NCI-H82 treated with DMSO at 0.1 percent for 48 hours (cell line): Measurements from ENCODE around the gene CACNA2D1.

Experiments used
- DNase-seq: peaks from one replicate; lab custom pipeline; 2025; ENCODE audit not compliant: unreplicated experiment; lab: John Stamatoyannopoulos, UW

Gene CACNA2D1

GRCh38 chr7:82126576-82126975 lies 317.0 kb downstream of the CACNA2D1 start:
- no peak for DNase-seq

- no peak for DNase-seq
Observed at GRCh38 chr7:82124445-82124844, 319.1 kb downstream of the CACNA2D1 start.

- no peak for DNase-seq
Observed at GRCh38 chr7:82122275-82122674, 321.3 kb downstream of the CACNA2D1 start.

- DNase-seq = peak; percentile 38
Observed at GRCh38 chr7:82114237-82114636, 329.3 kb downstream of the CACNA2D1 start.

- DNase-seq = peak; percentile 36
Observed at GRCh38 chr7:82110146-82110840, 333.3 kb downstream of the CACNA2D1 start.

GRCh38 chr7:82109288-82109687 lies 334.3 kb downstream of the CACNA2D1 start:
- no peak for DNase-seq

GRCh38 chr7:82106201-82106600 lies 337.4 kb downstream of the CACNA2D1 start:
- DNase-seq = no peak

GRCh38 chr7:82105463-82105862 lies 338.1 kb downstream of the CACNA2D1 start:
- no peak for DNase-seq

GRCh38 chr7:82098414-82098813 lies 345.2 kb downstream of the CACNA2D1 start:
- no peak for DNase-seq

GRCh38 chr7:82091126-82091684 lies 352.4 kb downstream of the CACNA2D1 start:
- DNase-seq = peak; percentile 100

GRCh38 chr7:82087099-82087498 lies 356.5 kb downstream of the CACNA2D1 start:
- DNase-seq = no peak

GRCh38 chr7:82085116-82085515 lies 358.5 kb downstream of the CACNA2D1 start:
- DNase-seq = no peak

GRCh38 chr7:82081644-82082224 lies 361.8 kb downstream of the CACNA2D1 start:
- no peak for DNase-seq

GRCh38 chr7:82080254-82080927 lies 363.2 kb downstream of the CACNA2D1 start:
- DNase-seq = no peak

- DNase-seq = no peak
Observed at GRCh38 chr7:82079527-82079926, 364.1 kb downstream of the CACNA2D1 start.

GRCh38 chr7:82078807-82079206 lies 364.8 kb downstream of the CACNA2D1 start:
- no peak for DNase-seq

- no peak for DNase-seq
Observed at GRCh38 chr7:82071468-82071867, 372.1 kb downstream of the CACNA2D1 start.

GRCh38 chr7:82067628-82068264 lies 375.8 kb downstream of the CACNA2D1 start:
- DNase-seq = no peak

- DNase-seq = no peak
Observed at GRCh38 chr7:82057476-82057875, 386.1 kb downstream of the CACNA2D1 start.

GRCh38 chr7:82056282-82056681 lies 387.3 kb downstream of the CACNA2D1 start:
- no peak for DNase-seq

GRCh38 chr7:82054544-82054943 lies 389.0 kb downstream of the CACNA2D1 start:
- no peak for DNase-seq
